AG10803 (cell line): ENCODE results near the gene RANBP10.

Experiments used
- DNase-seq: peaks from one replicate; pipeline ENCODE4 v3.0.0; 2010; ENCODE audit warnings: low read depth
- H3K4me3 ChIP-seq: 2 replicates; pipeline ENCODE4 v1.5.1; 2011; ENCODE audit warnings: mild to moderate bottlenecking, low read length, control low read depth
- CTCF ChIP-seq: conservative IDR thresholded peaks from 2 replicates; pipeline ENCODE4 v1.5.1; 2011; ENCODE audit warnings: mild to moderate bottlenecking, low read length, control low read depth, inconsistent platforms

The RANBP10 gene

GRCh38 chr16:67748834-67749233 is 57.5 kb downstream of the RANBP10 start:
- DNase-seq = no peak
- no peak overlapping the region for H3K4me3 ChIP-seq
- TF ChIP-seq CTCF = no peak

- no peak for DNase-seq
- no peak overlapping the region for H3K4me3 ChIP-seq
- TF ChIP-seq CTCF = no peak
These were observed 59.5 kb downstream of the RANBP10 start for GRCh38 chr16:67746846-67747245.

GRCh38 chr16:67741118-67741517 is 65.2 kb downstream of the RANBP10 start:
- TF ChIP-seq CTCF = no peak
- DNase-seq = no peak
- H3K4me3 ChIP-seq = no peak overlapping the region

GRCh38 chr16:67740391-67740790 is 66.0 kb downstream of the RANBP10 start:
- no peak for TF ChIP-seq CTCF
- H3K4me3 ChIP-seq = no peak overlapping the region
- no peak for DNase-seq

- no peak for DNase-seq
- H3K4me3 ChIP-seq = no peak overlapping the region
- no peak for TF ChIP-seq CTCF
These were observed 69.5 kb downstream of the RANBP10 start for GRCh38 chr16:67736858-67737257.

GRCh38 chr16:67734731-67735201 is 71.6 kb downstream of the RANBP10 start:
- no peak overlapping the region for H3K4me3 ChIP-seq
- DNase-seq = no peak
- no peak for TF ChIP-seq CTCF

- TF ChIP-seq CTCF = no peak
- H3K4me3 ChIP-seq = no peak overlapping the region
- no peak for DNase-seq
These were observed 72.5 kb downstream of the RANBP10 start for GRCh38 chr16:67733734-67734470.
